WTC11 (cell line): ENCODE results near the gene RBFOX2.

Experiments
- CREB1 ChIP-seq: sonication (generic); formaldehyde crosslinking; IDR thresholded peaks from 2 replicates; pipeline ENCODE4 v1.8.0; 2023; ENCODE audit warnings: mild to moderate bottlenecking, missing genetic modification reagents
- CTCF ChIP-seq: fragments of 200-600 bp; IDR thresholded peaks from 2 replicates; pipeline ENCODE4 v1.8.0; 2022; ENCODE audit warnings: antibody characterized with exemption
- FOXK1 ChIP-seq: sonication (generic); formaldehyde crosslinking; IDR thresholded peaks from 2 replicates; pipeline ENCODE4 v1.8.0; 2022; ENCODE audit warnings: mild to moderate bottlenecking, moderate library complexity, missing genetic modification reagents
- IRF1 ChIP-seq: sonication (generic); formaldehyde crosslinking; IDR thresholded peaks from 2 replicates; pipeline ENCODE4 v1.8.0; 2023; ENCODE audit warnings: missing genetic modification reagents
- NR3C1 ChIP-seq: sonication (generic); formaldehyde crosslinking; conservative IDR thresholded peaks from 2 replicates; pipeline ENCODE4 v1.8.1; 2023; ENCODE audit warnings: low read depth, mild to moderate bottlenecking, missing genetic modification reagents
- PRDM15 ChIP-seq: sonication (generic); formaldehyde crosslinking; IDR thresholded peaks from 2 replicates; pipeline ENCODE4 v1.8.0; 2022; ENCODE audit warnings: missing genetic modification reagents
- SP1 ChIP-seq: sonication (generic); formaldehyde crosslinking; conservative IDR thresholded peaks from 2 replicates; pipeline ENCODE4 v1.8.1; 2022; ENCODE audit warnings: missing genetic modification reagents
- ZNF317 ChIP-seq: sonication (generic); formaldehyde crosslinking; IDR thresholded peaks from 2 replicates; pipeline ENCODE4 v1.8.1; 2023; ENCODE audit warnings: low read depth, mild to moderate bottlenecking, moderate library complexity, missing genetic modification reagents, borderline replicate concordance

GRCh38 chr22:35840302-35840739 lies 188.3 kb downstream of the RBFOX2 start:
- TF ChIP-seq CREB1 (CRISPR knock-in tag) = no peak
- TF ChIP-seq CTCF = no peak
- TF ChIP-seq IRF1 = no peak
- no peak for TF ChIP-seq ZNF317
- TF ChIP-seq FOXK1 (CRISPR knock-in tag) = no peak
- TF ChIP-seq NR3C1 (CRISPR knock-in tag) = no peak
- no peak for TF ChIP-seq PRDM15 (CRISPR knock-in tag)
- TF ChIP-seq SP1 (CRISPR knock-in tag) = no peak
